Measurements from ENCODE around the gene CUEDC2. TPM values are rescaled to one million over a fixed set of nuclear protein-coding genes. Genes with fewer than 3 reads are reported as not detected.
A peak's percentile ranks its signal among the peaks of the same experiment; 100 is the strongest.

CUEDC2 gene
- polyA plus RNA-seq, 4 donors, result 23.3 to 43.8 (median 30.0) TPM

DNA sequence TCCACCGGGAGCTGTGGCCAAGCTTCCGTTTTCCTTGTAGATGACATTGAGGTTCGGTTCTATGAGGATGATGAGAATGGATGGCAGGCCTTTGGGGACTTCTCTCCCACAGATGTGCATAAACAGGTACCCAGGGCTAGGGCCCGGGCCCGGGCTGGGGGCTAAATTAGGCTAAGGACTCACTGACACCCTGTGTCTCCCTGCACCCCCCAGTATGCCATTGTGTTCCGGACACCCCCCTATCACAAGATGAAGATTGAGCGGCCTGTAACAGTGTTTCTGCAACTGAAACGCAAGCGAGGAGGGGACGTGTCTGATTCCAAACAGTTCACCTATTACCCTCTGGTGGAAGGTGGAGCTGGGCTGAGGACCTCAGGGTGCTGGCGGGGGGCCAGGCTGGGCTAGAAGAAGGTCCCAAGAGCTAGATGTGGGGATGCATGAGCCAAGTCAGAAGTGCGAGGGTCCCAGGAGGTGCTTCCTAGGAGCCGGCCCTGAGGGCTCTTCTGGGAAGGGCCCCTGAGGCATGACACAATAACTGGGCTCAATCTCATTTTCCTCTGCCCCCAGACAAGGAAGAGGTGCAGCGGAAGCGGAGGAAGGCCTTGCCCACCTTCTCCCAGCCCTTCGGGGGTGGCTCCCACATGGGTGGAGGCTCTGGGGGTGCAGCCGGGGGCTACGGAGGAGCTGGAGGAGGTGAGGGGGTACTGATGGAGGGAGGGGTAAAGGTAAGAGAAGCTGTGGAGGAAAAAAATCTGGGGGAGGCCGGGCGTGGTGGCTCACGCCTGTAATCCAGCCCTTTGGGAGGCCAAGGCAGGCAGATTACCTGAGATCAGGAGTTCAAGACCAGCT is 34.0 kb downstream of the CUEDC2 start:
- no peak for DNase-seq
- H3K4me1 ChIP-seq (ENCODE audit: control insufficient read depth in 3 of 3, insufficient read depth in 2 of 3, low read depth in 1 of 3, low read length in 2 of 3), result peaks cover 2 to 21% (median 4%) of the 10 kb centered on the region in 3 donors
- H3K36me3 ChIP-seq (ENCODE audit: control insufficient read depth in 3 of 3, insufficient read depth in 2 of 3, low read depth in 1 of 3, low read length in 3 of 3), result peaks cover 2 to 67% (median 7%) of the 10 kb centered on the region in 3 donors
- no peak overlapping the region for H3K4me3 ChIP-seq (ENCODE audit: low read depth in 1 of 3, low read length in 3 of 3)
- FAIRE-seq, result no peak
- 84 to 87% (median 85%) methylated on average over 21 of the region's 21 CpGs for WGBS, 3 donors
- no peaks in the 10 kb centered on the region for H3K9me3 ChIP-seq (ENCODE audit: control insufficient read depth in 2 of 2, insufficient read depth in 1 of 2, low read depth in 1 of 2, low read length in 1 of 2)
- peak overlapping the region in 1 of 3 donors; percentile 88 for H3K27ac ChIP-seq (ENCODE audit: low read depth in 1 of 3, low read length in 2 of 3)
- no peaks in the 10 kb centered on the region for H3K27me3 ChIP-seq (ENCODE audit: control insufficient read depth in 3 of 3, insufficient read depth in 3 of 3, low read length in 3 of 3)

DNA sequence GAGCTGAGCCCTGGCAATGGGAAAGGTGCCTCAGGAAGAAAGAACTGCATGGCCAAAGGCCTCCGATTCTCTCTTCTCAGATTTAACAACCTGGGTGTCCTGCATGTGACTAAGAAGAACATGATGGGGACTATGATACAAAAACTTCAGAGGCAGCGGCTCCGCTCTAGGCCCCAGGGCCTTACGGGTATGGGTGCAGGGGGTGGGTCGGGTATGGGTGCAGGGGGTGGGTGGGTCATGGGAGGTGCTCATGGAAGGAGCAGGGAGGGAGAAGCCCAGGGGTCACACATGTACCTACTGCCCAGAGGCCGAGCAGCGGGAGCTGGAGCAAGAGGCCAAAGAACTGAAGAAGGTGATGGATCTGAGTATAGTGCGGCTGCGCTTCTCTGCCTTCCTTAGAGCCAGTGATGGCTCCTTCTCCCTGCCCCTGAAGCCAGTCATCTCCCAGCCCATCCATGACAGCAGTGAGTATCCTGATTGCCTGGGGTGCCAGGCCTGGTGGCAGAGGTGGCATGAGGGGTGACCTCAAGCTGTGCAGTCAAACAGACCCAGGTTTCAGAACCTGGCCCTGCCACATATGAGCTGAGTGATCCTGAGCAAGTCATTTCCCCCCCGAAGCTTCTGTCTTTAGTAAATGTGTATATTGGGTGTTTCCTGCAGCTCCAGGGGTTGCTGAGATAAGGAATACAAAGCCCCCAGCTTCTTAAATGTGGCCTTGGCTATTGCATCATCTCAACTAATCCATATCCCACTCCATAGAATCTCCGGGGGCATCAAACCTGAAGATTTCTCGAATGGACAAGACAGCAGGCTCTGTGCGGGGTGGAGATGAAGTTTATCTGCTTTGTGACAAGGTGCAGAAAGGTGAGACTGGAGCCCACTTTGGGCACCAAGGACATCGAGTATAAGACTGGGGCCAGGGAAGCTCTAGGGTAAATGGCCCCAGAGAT is 34.9 kb downstream of the CUEDC2 start:
- 93 to 94% (median 93%) methylated on average over 14 of the region's 14 CpGs for WGBS, 3 donors
- Histone ChIP-seq H3K9me3 (ENCODE audit: control insufficient read depth in 2 of 2, insufficient read depth in 1 of 2, low read depth in 1 of 2, low read length in 1 of 2) (no peaks in the 10 kb centered on the region), H3K27me3 (ENCODE audit: control insufficient read depth in 3 of 3, insufficient read depth in 3 of 3, low read length in 3 of 3) (no peaks in the 10 kb centered on the region), H3K36me3 (ENCODE audit: control insufficient read depth in 3 of 3, insufficient read depth in 2 of 3, low read depth in 1 of 3, low read length in 3 of 3) (peaks cover 2 to 60% (median 4%) of the 10 kb centered on the region in 3 donors), H3K4me1 (ENCODE audit: control insufficient read depth in 3 of 3, insufficient read depth in 2 of 3, low read depth in 1 of 3, low read length in 2 of 3) (peaks cover 2 to 21% (median 4%) of the 10 kb centered on the region in 3 donors), H3K27ac (ENCODE audit: low read depth in 1 of 3, low read length in 2 of 3) (no peak overlapping the region), H3K4me3 (ENCODE audit: low read depth in 1 of 3, low read length in 3 of 3) (no peak overlapping the region)
- DNase-seq, result no peak
- no peak for FAIRE-seq

DNA sequence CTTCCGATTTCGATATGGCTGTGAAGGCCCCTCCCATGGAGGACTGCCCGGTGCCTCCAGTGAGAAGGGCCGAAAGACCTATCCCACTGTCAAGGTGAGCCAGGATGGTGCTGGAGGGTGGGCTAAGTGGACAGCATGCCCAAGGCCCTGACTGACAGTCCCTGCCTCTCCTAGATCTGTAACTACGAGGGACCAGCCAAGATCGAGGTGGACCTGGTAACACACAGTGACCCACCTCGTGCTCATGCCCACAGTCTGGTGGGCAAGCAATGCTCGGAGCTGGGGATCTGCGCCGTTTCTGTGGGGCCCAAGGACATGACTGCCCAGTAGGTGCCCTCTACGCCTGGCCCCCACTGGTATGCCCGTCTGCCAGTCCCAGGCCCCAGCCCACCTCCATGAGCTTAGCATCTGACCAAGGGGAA is 35.6 kb downstream of the CUEDC2 start:
- H3K36me3 ChIP-seq (ENCODE audit: control insufficient read depth in 3 of 3, insufficient read depth in 2 of 3, low read depth in 1 of 3, low read length in 3 of 3), result peaks cover 2 to 53% (median 4%) of the 10 kb centered on the region in 3 donors
- H3K4me1 ChIP-seq (ENCODE audit: control insufficient read depth in 3 of 3, insufficient read depth in 2 of 3, low read depth in 1 of 3, low read length in 2 of 3), result peaks cover 2 to 21% (median 4%) of the 10 kb centered on the region in 3 donors
- H3K4me3 ChIP-seq (ENCODE audit: low read depth in 1 of 3, low read length in 3 of 3), result no peak overlapping the region
- H3K27ac ChIP-seq (ENCODE audit: low read depth in 1 of 3, low read length in 2 of 3), result peak overlapping the region in 1 of 3 donors; percentile 1
- FAIRE-seq (no peak), DNase-seq (no peak)
- WGBS, 3 donors, result 88 to 92% (median 91%) methylated on average over 12 of the region's 12 CpGs
- H3K9me3 ChIP-seq (ENCODE audit: control insufficient read depth in 2 of 2, insufficient read depth in 1 of 2, low read depth in 1 of 2, low read length in 1 of 2), result no peaks in the 10 kb centered on the region
- no peaks in the 10 kb centered on the region for H3K27me3 ChIP-seq (ENCODE audit: control insufficient read depth in 3 of 3, insufficient read depth in 3 of 3, low read length in 3 of 3)

DNA sequence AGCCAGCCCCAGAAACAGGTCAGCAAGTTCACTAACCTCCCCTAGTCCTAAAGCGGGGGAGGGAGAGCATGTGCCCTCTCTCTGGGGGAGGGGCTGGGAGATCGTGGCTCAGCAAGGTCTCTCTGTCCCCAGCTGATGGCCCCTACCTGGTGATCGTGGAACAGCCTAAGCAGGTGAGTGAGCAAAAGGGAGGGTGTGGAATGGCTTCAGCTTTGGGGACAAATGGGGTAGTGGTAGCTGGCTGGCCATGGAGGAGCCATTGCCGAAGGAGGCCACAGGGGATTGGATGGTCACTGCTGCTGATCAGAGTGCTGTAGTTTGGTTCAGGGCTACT is 36.1 kb downstream of the CUEDC2 start:
- WGBS, 3 donors, result 39 to 46% (median 45%) methylated on average over 4 of the region's 4 CpGs
- Histone ChIP-seq H3K4me3 (ENCODE audit: low read depth in 1 of 3, low read length in 3 of 3) (peak overlapping the region in 2 of 3 donors; percentile 62 to 65), H3K36me3 (ENCODE audit: control insufficient read depth in 3 of 3, insufficient read depth in 2 of 3, low read depth in 1 of 3, low read length in 3 of 3) (peaks cover 0 to 48% (median 1%) of the 10 kb centered on the region in 3 donors), H3K27me3 (ENCODE audit: control insufficient read depth in 3 of 3, insufficient read depth in 3 of 3, low read length in 3 of 3) (no peaks in the 10 kb centered on the region), H3K4me1 (ENCODE audit: control insufficient read depth in 3 of 3, insufficient read depth in 2 of 3, low read depth in 1 of 3, low read length in 2 of 3) (peaks cover 2 to 21% (median 4%) of the 10 kb centered on the region in 3 donors), H3K27ac (ENCODE audit: low read depth in 1 of 3, low read length in 2 of 3) (peak overlapping the region in 2 of 3 donors; percentile 91 to 96), H3K9me3 (ENCODE audit: control insufficient read depth in 2 of 2, insufficient read depth in 1 of 2, low read depth in 1 of 2, low read length in 1 of 2) (no peaks in the 10 kb centered on the region)
- no peak for FAIRE-seq
- DNase-seq, result no peak

DNA sequence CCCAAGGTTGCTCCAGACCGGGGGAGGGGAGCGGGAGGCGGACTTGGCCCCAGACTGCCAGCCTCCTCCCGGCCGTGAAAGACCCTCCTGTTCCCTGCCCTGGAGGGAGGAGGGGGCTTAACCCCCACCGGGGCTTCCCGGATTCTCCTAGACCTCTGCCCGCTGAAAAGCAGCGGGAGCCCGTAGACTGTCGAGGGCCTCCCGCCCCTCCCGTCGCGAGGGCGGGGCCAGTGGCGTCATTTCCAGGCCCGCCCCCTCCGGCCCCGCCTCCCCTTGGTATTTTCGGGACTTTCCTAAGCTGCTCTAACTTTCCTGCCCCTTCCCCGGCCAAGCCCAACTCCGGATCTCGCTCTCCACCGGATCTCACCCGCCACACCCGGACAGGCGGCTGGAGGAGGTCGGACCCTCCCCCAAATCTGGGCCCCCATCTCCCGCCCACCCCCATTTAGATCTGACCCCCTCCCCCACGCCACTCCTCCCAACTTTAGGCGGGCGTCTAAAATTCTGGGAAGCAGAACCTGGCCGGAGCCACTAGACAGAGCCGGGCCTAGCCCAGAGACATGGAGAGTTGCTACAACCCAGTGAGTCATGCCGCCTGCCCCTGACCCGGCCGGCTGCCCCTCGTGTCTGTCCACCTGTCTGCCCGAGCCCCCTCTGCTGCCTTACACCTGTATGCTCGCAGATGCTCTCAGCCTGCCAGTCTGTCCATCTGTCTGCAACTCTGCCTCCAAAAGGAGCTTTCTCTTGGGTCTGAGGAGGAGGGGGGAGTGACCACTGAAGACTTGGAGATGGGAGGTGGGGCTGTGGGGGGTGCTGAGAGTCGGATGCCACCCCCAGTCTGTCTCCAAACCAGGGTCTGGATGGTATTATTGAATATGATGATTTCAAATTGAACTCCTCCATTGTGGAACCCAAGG is 36.7 kb downstream of the CUEDC2 start, which contains the start of gene NFKB2:
NFKB2 (plus strand) TSS at position 306 of the 917 bp plus-strand sequence; CDS start at position 561, 255 bp downstream.
- Histone ChIP-seq H3K4me1 (ENCODE audit: control insufficient read depth in 3 of 3, insufficient read depth in 2 of 3, low read depth in 1 of 3, low read length in 2 of 3) (peaks cover 2 to 21% (median 4%) of the 10 kb centered on the region in 3 donors), H3K36me3 (ENCODE audit: control insufficient read depth in 3 of 3, insufficient read depth in 2 of 3, low read depth in 1 of 3, low read length in 3 of 3) (peaks cover 0 to 42% (median 0%) of the 10 kb centered on the region in 3 donors), H3K27ac (ENCODE audit: low read depth in 1 of 3, low read length in 2 of 3) (peak within 1 kb of the TSS; percentile 91 to 96 (median 93)), H3K4me3 (ENCODE audit: low read depth in 1 of 3, low read length in 3 of 3) (peak within 1 kb of the TSS; percentile 62 to 77 (median 65)), H3K9me3 (ENCODE audit: control insufficient read depth in 2 of 2, insufficient read depth in 1 of 2, low read depth in 1 of 2, low read length in 1 of 2) (no peaks in the 10 kb centered on the region), H3K27me3 (ENCODE audit: control insufficient read depth in 3 of 3, insufficient read depth in 3 of 3, low read length in 3 of 3) (peaks cover 0 to 5% (median 0%) of the 10 kb centered on the region in 3 donors)
- DNase-seq, result peak; percentile 82 to 96
- WGBS, 3 donors, result 0 to 1% (median 1%) methylated on average over 37 to 42 of the region's 42 CpGs
- FAIRE-seq, result no peak

DNA sequence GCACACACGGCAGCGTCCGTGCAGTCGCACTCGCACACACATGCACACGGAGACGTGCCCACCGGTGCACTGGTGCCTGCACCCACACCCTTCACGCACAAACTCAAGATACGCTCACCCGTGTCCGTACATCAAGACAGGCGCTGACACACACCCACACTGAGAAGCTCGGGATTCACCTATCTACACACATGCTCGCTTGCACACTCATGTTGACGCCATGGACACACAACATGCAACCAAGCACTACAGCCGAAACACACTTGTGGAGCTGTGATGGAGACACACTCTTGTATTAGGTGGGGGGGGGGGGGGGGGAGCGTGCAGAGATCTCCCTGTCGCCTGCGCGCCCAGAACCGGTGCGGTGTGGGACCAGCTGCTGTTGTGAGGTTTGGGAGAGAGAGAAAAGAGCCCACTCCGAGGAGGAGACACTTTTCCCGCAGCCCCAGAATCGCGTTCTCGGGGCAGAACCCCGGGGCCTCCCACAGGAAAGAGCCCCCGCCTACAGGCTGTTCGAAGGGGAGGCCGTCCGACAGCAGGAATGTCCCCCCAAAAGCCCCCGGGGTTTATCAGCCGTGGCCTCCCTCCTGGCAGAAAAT is 37.5 kb downstream of the CUEDC2 start:
- WGBS, 3 donors, result 0 to 1% (median 0%) methylated on average over 29 to 35 of the region's 35 CpGs
- FAIRE-seq (no peak), DNase-seq (no peak)

DNA sequence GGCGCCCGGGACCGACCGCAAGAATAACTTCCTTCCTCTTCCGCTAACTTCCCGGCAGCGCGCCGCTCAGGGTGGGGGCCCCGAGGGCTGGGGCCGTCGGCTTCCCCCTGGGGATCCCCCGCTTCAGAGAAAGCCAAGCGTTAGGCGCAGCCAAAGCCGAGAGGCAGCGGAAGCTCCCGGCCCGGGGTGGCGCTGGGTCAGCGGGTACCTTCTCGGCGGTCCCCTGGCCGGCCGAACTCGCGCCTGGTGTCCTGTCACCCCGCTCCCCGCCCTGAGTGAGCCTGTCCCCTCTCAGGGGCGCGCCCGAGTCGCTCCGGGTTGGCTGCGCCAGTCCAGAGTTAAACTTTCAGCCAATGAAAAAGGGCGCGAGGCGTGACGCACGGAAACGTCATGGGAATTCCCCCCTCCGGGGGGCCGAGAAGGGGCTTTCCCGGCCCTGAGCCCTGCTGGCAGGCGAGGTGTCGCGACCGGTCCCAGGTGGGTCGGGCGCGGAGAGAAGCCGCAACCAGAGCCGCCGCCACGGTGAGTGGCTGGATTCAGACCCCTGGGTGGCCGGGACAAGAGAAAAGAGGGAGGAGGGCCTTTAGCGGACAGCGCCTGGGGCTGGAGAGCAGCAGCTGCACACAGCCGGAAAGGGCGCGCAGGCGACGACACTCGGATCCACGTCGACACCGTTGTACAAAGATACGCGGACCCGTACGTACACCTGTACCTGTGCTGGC is 38.1 kb downstream of the CUEDC2 start:
- no peak for FAIRE-seq
- Histone ChIP-seq H3K9me3 (ENCODE audit: control insufficient read depth in 2 of 2, insufficient read depth in 1 of 2, low read depth in 1 of 2, low read length in 1 of 2) (no peaks in the 10 kb centered on the region), H3K4me1 (ENCODE audit: control insufficient read depth in 3 of 3, insufficient read depth in 2 of 3, low read depth in 1 of 3, low read length in 2 of 3) (peaks cover 2 to 17% (median 4%) of the 10 kb centered on the region in 3 donors), H3K4me3 (ENCODE audit: low read depth in 1 of 3, low read length in 3 of 3) (peak overlapping the region; percentile 62 to 74 (median 65)), H3K36me3 (ENCODE audit: control insufficient read depth in 3 of 3, insufficient read depth in 2 of 3, low read depth in 1 of 3, low read length in 3 of 3) (peaks cover 0 to 31% (median 0%) of the 10 kb centered on the region in 3 donors), H3K27me3 (ENCODE audit: control insufficient read depth in 3 of 3, insufficient read depth in 3 of 3, low read length in 3 of 3) (peaks cover 0 to 7% (median 0%) of the 10 kb centered on the region in 3 donors), H3K27ac (ENCODE audit: low read depth in 1 of 3, low read length in 2 of 3) (peak overlapping the region; percentile 91 to 96 (median 93))
- DNase-seq, result peak; percentile 93 to 96
- 0% methylated on average over 61 to 71 of the region's 71 CpGs for WGBS, 3 donors

More for the DNA sequence above, 37.5 kb downstream of the CUEDC2 start:
- H3K27ac ChIP-seq (ENCODE audit: low read depth in 1 of 3, low read length in 2 of 3), result peak overlapping the region; percentile 91 to 96 (median 93)
- peak overlapping the region; percentile 62 to 74 (median 65) for H3K4me3 ChIP-seq (ENCODE audit: low read depth in 1 of 3, low read length in 3 of 3)
- peaks cover 0 to 7% (median 0%) of the 10 kb centered on the region in 3 donors for H3K27me3 ChIP-seq (ENCODE audit: control insufficient read depth in 3 of 3, insufficient read depth in 3 of 3, low read length in 3 of 3)
- no peaks in the 10 kb centered on the region for H3K9me3 ChIP-seq (ENCODE audit: control insufficient read depth in 2 of 2, insufficient read depth in 1 of 2, low read depth in 1 of 2, low read length in 1 of 2)
- peaks cover 2 to 20% (median 4%) of the 10 kb centered on the region in 3 donors for H3K4me1 ChIP-seq (ENCODE audit: control insufficient read depth in 3 of 3, insufficient read depth in 2 of 3, low read depth in 1 of 3, low read length in 2 of 3)
- H3K36me3 ChIP-seq (ENCODE audit: control insufficient read depth in 3 of 3, insufficient read depth in 2 of 3, low read depth in 1 of 3, low read length in 3 of 3), result peaks cover 0 to 34% (median 0%) of the 10 kb centered on the region in 3 donors
